EH (cell line): ENCODE results near the gene ZPBP2.
A peak's percentile ranks its signal among the peaks of the same experiment; 100 is the strongest.

Source experiments
- DNase-seq: peaks from one replicate; pipeline ENCODE4 v3.0.0-alpha.2; 2015; ENCODE audit warnings: low read depth

Gene ZPBP2

GRCh38 chr17:39913989-39914388 is 46.0 kb downstream of the ZPBP2 start:
- DNase-seq: no peak

DNA sequence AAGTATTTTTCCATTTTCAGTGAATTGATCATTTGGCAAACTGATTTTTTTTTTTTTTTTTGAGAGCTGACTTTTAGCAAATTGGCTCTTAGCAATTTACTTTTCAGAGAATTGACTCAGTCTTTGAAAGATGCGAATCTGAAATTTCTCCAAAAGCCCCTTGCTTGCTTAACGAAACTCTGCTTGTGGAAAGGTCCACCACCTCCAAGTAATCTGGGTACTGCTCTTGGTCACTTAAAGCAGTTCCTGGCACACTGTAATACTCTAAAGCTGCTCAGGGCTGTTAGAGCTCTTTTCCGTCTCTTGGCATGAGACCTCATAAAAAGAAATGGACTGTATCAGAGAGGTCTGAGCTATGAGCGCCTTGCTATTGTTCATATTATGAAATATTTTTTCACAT is 47.6 kb downstream of the ZPBP2 start:
- DNase-seq: no peak

- DNase-seq: peak; percentile 27
Observed at GRCh38 chr17:39916918-39917317, 48.9 kb downstream of the ZPBP2 start.

- no peak for DNase-seq
Observed at GRCh38 chr17:39919087-39919683, 51.2 kb downstream of the ZPBP2 start.

GRCh38 chr17:39920218-39921210 is 52.5 kb downstream of the ZPBP2 start:
- DNase-seq: no peak

DNA sequence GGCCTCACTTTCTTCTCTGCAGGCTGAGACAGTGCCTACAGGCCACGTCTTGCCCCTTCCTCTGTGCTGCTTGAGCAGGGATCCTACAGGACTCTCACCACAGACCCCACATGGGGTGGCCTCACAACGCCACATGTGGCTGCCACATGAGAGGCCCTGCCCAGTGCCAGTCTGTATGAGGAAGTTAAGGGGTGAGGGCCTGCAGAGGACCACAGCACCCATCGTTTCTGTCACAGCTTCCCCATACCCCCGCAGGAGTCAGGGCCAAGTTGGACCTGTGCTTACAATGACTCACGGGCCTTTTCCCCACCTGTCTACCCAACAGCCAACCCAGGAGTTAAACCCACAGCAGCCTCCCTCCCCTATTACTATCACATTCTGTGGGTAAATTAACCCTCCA is 53.3 kb downstream of the ZPBP2 start:
- DNase-seq: no peak

DNA sequence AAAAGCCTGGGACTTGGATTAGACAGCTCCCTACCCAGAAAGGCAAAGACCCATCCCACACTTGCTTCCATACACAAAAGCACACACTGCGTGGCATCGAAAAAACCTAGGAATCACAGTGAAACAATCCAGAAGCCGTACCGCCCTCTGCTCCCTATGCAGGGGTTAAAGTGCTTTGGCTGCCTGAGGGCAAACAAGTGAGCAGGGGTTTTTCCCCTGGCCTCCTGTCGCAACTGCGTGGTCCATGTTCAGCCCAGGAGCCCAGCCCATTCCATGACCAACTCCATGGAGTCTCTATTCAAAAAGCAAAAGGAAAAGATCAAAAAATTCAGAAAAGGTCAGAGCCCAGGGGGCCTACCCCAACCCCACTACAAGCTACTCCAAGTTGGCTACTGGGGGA is 54.0 kb downstream of the ZPBP2 start:
- no peak for DNase-seq

GRCh38 chr17:39923230-39923629 is 55.2 kb downstream of the ZPBP2 start:
- no peak for DNase-seq

DNA sequence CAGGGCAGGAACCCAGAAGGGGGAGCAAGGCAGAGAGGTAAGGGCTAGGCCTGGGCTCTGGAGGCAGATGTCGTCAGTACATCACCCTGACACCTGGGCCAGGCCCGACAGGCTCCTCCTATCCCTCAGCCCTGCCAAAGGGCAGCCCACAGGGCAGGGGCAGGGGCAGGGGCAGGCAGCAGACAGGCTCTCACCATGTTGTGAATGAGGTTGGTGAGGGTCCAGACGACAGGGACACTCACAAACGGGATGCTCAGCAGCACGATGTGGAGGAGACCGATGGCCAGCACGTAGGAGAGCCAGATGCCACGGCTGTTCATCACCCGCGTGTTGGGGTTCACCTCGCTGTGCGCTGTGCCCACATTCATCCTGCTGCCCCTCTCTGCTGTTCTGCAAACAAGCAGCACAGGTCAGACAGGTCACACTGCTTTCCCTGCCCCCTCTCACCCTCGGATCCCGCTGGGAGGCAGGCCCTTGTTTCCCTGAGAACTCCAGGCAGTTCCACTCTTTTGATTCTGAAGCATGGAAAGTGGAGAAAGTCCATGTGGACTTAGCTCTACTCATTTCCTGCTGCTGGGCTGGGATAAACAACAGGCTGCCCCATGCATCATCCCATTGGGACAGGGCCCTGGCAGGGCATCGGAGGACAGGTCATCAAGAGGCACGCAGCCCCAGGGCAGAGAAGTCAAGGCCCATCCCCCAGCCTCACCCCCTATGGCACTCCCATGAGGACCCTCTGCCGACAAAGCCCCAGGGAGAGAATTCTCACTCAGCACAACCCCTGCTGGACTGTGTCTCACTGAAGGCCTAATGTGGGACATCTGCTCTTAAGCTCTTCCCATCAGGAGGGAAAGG is 56.1 kb downstream of the ZPBP2 start:
- DNase-seq: peak; percentile 52

DNA sequence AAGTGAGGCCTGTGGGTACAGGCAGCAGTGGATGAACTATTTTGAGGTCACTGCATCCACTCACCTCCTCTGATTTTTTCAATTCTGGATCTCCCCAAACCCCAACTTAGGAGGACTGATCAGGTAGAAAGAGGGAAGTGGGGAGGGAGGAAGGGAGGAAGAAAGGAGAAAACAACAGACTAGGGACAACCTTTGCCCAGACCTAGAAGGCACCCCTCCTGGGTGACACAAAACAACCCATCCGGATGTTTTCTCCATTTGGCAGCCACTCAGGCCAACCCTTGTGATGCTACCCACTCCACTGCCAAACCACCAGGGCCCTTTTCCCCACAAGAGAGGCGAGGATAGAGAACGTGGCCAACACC is 56.7 kb downstream of the ZPBP2 start:
- no peak for DNase-seq

DNA sequence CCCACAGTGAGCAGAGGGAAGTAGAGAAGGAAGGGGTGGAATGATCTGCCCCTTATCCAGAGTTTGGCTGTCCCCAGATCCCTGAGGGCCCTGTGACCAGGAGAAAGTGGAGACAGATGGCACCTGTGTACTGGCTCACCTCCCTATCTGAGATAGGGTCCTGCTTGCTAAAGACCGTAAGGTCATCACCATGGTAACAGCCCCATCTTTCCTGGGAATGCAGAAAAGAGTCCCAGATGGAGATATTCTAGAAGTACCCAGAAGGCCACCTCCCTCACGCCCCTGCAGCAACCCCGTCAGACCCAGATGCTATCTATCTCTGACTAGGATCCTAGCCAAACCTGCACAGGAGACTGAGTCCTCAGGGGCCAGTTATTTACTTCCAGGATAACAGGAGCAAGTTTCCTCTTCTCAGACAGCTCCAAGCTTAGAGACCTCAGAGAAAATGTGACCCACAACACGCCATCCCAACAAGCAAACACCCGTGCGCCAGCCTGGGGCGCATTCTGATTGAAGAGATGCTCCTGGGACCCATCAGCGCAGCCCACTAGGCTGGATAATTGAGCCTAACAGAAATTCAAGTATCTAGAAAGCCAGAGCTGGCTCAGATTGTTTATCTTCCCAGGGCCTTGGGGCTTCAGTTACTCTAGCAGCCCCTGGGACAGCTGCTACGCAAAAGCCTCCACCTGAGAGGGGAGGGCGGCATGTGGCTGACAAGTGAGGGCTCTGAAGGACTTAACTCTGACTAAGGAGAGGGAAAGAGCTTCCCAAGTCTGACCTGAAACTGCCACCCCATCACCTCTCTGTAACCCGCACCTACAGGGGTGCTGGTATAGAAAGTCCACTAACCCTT is 57.5 kb downstream of the ZPBP2 start:
- no peak for DNase-seq

DNA sequence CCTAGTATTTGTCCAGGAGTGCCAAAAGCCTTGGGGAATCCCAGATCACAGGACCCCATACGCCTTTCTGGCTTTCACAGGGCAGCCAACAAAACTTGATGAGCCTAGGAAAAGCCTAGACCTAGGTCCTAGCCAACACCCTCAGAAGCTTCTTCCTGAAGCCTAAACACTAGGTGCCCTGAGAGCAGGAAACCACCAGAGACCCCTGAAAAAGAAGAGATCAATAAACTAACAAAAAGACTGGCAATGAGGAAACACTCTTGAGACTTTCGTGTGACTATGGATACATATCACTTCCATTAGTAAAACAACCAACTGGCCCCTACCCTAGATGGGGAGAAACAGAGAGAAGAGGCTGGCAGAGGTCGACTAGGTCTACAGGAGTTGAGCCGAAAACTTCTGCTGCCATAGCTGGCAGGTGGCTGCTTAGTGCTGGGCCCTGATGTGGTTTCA is 58.2 kb downstream of the ZPBP2 start:
- no peak for DNase-seq

DNA sequence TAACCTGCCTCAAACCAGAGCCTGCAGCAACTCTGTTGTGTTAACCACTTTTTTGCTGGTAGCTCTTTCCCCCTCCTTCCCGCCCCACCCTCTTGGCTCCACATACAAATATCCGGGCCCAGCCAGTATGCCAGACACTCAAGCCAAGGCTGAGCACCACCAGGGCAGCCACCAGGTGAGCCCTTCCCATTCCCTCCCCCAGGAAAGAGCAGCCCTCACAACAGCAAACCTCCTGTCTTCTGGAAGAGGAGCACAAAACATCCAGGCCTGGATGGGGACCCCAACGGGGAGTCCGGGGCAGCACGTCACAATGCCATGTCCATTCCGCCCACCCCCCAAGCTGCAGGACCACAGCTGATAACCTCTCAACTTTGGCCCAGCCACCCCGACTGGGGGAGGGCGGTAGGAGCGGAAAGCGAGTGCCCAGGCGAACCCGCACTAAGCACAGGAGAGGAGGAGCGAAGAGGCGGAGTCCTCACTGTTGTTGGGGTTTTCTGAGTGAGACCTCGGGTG is 58.6 kb downstream of the ZPBP2 start:
- DNase-seq: peak; percentile 33
